GM19193 (cell line): Measurements from ENCODE around the gene AKAP9.

Experiments used
- POLR2A ChIP-seq: IDR thresholded peaks from 4 replicates; pipeline ENCODE4 v1.6.1; 2011; ENCODE audit not compliant: insufficient read depth, insufficient read length; ENCODE audit errors: extremely low read depth

The AKAP9 gene

DNA sequence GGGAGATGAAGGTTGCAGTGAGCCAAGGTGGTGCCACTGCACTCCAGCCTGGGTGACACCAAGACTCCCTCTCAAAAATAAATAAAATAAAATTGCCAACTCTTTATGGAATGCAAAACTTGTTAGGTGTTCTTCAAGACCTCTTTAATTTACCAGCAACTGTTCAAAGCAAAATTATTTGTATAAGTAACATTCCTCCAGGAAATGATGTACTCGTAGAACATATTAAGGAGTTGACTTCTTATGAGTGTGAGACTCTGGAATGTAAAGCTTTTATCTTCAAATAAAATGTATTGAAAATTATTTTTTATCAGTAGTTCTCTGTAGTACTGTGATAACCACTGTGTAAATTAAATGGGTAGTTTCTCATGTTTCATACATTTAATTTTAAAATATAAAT is 99.2 kb downstream of the AKAP9 start:
- TF ChIP-seq POLR2A = no peak

DNA sequence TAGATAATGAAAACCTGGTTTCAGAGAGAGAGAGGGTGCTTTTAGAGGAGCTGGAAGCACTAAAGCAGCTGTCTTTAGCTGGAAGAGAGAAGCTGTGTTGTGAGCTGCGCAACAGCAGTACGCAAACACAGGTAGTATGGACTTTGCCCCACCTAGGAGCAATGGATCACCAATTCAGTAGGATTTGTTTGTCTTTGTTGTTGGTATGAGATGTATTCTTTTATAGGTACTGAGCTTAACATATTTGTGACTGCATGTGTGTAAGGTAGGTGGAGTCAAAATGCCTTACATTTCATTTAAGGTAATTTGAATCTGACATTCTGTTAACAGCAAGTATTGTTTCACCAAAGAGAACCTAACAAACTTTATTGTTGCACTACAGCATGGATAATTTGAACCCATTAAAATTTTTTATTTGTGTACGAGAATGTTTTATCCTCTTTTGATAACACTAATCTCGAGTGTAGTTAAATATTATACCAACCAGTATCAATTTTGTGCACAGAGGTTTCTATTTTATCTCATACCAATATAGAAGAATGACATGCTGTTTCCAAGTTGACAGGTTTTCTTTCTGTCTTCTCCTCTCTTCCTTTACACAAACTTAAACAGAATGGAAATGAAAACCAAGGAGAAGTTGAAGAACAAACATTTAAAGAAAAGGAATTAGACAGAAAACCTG is 101.5 kb downstream of the AKAP9 start:
- no peak for TF ChIP-seq POLR2A

DNA sequence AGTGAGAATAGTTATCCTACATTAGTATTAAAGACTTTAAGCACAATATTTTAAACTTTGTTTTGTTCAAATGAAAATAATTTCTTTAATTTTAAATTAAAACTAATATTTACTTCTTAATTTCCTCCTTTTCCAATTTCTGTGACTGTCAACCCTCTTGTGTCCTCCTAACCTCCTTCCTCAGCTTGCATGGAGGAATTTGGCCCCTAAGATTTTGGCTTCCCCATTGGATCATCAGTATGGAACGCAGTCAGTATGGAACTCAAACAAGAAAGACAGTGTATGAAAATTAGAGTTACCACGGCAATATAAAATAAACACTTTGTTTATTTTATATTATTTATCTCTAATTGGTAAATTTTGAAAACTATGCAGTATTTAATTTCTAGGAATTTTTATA is 102.4 kb downstream of the AKAP9 start:
- no peak for TF ChIP-seq POLR2A

DNA sequence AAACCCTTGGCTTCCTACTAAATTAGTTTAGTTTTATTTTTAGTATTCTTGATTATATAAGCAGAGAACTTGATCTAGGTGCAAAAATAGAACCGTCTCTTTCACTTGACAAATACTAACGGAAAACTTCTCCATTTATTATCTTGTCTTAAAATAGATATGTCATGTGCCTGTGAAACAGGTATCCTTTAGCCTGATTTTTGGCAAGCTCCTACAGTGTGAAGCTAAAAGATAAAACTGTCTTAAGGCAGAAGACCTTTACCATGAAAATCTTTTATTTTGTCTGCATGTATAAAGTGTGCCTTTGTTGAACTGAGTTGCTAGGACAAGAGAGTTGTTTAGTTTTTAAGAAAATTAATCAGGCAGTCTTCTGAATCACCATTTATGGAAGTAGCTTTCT is 103.0 kb downstream of the AKAP9 start:
- no peak for TF ChIP-seq POLR2A

DNA sequence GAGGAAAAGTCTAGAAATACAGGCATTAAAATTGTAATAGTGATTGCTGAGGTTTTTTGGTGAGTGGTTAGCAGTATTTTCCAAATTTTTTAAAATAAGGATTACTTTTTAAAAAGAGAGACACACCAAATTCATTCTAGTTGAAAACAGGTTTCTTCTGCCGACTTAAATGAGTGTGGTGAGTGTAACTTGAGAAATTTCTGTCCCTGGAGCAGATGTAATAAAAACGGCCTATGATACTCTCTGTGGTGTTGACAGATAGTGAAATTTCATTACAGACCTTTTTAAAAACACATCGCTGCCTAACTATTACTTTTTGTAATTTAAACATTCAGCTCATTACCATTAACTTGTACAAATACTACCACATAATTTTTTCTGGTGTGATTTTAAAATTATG is 103.5 kb downstream of the AKAP9 start:
- TF ChIP-seq POLR2A = no peak

DNA sequence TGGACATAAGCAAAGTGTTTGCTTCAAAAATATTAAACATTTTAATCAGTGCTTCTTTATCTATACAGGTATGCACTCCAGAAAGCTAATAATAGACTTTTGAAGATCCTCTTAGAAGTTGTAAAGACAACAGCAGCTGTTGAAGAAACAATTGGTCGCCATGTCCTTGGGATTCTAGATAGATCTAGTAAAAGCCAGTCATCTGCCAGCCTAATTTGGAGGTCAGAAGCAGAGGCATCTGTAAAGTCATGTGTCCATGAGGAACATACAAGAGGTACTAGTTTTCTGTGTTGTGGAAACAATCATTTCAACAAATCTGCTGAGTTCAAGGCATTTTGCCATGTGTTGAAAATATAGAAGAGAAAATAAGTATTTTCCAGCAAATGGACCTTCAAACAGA is 104.3 kb downstream of the AKAP9 start:
- TF ChIP-seq POLR2A = no peak

DNA sequence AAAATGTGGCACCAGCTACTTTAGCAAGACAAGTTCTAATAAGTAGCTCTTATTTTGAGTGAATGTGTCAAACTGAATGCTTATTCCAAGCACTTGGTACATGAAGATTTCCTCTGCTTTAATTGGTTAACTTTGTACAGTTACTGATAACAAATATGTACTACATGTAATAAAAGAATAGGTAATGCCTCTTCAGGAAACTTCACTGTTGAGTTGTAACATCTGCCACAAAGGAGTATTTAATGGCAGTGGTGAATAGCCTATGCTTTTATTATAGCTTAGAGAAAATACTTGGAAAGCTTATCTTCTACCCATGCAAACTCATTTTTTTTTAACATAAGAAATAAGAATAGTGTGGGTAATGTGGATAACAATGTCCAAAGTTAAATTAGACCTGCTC is 111.0 kb downstream of the AKAP9 start:
- no peak for TF ChIP-seq POLR2A

DNA sequence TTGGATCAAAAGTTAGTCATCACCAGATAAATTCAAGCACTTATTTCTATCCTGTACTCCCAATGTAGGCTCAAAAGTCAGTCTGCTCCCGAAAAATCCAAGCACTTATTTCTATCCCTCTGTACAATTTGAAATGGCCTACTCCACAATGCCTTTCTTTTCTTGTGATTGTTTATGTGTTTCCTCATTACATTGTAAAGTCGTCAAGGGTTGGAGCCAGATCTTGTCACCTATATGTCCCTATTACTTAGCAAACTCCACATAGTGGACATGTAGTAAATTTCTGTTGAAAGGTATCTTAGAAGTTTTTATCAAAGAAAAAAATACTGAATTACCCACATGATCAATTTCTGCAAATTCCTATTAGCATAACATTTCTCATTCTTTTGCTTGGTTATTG is 111.5 kb downstream of the AKAP9 start:
- TF ChIP-seq POLR2A = no peak

DNA sequence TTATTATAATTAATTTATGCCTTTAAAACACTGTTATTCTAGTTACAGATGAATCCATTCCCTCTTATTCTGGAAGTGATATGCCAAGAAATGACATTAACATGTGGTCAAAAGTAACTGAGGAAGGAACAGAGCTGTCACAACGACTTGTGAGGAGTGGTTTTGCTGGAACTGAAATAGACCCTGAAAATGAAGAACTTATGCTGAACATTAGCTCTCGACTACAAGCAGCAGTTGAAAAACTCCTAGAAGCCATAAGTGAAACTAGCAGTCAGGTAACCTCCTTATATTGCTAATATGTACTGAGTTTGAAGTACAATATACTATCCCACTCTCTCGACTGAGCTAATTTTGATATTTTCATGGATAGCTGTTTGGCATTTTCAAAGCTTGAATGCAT is 112.0 kb downstream of the AKAP9 start:
- TF ChIP-seq POLR2A = no peak

DNA sequence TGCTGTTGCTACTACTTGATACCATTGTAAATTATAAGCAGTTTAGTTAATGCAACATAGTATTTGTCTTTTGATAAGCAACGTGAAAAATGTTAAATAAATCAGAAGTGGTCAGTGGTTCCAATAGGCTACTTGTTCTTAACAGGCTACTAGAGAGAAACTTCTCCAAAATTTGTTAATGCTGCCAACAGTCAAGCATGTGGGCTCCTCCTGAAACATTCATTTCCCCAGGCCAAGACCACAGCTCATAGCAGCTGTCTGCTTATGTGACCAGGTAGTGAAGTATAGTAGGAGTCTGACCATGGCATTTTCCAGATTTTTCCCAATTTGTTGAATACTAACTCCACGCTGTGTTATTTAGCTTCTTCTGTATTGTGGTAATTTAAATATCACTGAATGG is 112.7 kb downstream of the AKAP9 start:
- no peak for TF ChIP-seq POLR2A

DNA sequence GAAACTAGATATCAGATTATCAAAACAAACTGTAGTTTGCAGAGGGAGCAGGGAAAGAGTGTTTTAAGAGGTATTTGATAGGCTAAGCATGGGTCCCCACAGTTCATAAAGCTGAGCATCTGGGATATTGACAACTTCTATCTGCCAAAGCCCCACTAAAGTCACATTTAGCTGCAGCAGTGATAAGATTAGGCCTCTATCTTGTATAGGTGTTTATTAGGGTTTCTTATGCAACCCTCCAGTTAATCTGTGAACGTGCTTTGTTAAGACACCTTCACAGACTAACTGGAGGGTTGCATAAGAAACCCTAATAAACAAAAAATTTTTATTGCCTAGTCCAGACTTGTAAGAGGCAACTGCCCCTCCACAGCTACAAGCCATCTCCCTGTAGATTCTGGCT is 115.6 kb downstream of the AKAP9 start:
- TF ChIP-seq POLR2A = no peak

DNA sequence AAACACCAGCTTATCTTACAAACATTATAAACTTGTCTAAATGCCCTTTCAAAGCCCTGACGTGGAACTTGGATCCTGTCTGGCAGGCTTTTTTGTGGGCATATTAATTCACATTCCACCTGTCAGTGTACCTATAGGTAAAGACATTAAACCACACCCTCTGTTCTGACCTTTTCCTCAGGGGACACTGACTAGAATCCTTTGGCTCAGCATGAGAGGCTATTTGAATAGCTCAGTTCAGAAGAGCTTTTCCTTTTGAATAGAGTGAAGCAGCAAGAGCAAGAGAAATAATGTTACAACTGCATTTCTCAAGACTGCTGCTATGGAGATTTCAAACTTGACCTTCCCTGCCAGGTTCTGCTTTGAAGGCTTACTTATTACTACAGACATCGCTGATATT is 116.7 kb downstream of the AKAP9 start:
- TF ChIP-seq POLR2A = no peak

DNA sequence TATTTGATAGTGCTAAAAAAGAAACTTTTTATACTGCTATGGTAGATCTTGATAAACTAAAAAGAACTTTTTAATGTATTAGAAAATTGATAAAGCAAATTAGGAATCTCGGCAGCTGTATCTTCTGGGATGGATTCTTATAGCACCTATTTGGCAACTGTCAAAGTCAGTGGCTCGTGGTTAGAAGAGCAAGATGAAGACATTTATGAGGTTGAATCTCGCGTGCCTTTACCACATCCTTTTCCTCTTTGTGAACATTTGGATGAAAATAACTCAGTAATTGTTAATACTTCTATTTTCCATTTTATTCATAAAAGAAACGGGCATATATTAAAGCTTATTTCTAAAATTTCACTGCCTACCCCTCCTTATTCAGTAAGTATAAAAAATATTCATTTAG is 117.4 kb downstream of the AKAP9 start:
- no peak for TF ChIP-seq POLR2A

DNA sequence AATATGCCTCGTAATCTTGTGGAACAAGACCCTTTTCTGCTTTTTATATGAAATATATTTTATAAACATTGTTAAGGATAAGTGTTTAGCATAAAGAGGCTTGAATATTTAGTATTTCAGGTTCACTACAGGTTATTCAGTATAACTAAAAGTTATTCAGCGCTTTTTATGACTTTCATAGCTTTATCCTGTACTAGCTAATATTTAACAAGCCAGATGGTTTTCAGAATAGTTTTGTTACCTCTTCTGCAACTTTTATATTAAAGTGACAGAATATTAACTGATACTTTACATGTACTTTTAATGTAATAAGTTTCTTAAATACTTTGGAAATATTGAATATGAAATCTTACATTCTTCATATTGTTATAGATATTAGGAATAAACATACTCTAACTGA is 118.2 kb downstream of the AKAP9 start:
- TF ChIP-seq POLR2A = no peak

DNA sequence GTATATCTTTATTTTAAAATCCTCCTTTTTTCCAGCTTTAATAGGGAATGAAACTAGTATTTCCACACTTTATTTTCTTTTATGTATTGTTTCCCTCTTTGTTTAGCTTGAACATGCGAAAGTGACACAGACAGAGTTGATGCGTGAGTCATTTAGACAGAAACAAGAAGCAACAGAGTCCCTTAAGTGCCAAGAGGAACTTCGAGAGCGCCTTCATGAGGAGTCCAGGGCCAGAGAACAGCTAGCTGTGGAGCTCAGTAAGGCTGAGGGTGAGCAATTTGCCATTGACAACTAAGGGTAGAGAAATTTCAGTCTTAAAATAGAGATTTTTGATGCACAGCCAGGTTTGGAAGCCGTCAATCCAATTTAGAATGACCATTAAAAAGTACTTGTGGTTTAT is 120.5 kb downstream of the AKAP9 start:
- TF ChIP-seq POLR2A = no peak

DNA sequence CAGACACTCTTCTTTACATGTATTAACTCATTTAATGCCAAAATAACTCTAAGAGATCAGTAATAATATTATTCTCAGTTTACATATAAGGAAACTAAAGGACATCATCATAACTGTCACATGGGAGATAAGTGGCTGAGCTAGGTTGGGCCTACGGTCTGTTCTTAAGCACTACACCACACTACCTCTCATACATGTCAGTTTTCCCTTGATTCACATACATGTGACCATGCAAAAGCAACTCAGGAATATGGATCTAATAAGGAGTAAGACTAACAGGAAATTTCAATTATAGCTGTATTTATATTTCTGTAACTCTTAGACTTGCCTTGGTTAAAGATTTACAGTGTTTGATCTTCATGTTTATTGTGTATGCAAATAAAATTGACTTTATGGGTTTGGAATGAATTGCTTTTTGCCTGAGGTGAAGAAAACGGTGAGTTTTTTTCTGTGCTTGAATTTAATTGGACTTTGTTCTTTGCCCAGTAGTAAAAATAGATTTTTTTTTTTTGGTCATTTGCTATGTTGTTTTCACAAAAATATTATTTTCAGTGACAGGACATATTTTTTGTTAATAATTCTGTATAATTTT is 123.9 kb downstream of the AKAP9 start:
- TF ChIP-seq POLR2A = no peak

DNA sequence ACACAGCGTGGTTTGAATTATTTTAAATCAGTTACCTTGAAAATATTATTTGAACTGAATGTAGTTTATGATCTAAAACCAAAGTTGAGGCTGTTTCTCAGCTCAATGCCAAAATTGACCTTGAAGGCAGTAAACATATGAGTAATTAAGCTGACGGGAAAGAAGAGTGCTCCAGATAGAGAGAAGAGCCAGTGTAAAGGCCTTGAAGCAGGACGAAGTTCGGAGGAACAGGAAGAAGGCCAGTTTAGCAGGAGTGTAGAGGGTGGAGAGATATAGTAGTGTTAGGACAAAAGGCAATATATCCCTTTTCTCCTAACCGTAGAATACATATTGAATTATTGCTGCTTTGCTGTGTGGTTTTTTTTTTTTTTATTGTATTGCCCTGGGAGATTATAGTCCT is 130.4 kb downstream of the AKAP9 start:
- TF ChIP-seq POLR2A = no peak

DNA sequence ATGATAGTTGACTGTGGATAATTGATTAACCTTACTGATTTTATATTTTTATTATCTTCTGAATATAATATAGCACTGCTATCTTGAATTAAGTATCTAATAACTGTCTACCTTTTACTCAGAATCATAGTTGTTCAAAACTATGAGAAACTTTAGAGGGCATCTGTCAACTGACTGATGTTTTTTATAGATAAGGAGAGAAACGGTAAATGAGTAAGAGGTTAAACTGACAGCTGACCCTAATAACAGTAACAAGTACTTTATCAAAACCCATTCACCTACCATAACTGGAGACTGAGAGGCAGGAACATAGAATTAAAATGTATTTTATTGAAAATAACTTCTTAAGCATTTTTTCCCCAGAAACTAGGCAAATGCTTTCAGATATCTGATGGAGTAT is 131.5 kb downstream of the AKAP9 start:
- TF ChIP-seq POLR2A = no peak

DNA sequence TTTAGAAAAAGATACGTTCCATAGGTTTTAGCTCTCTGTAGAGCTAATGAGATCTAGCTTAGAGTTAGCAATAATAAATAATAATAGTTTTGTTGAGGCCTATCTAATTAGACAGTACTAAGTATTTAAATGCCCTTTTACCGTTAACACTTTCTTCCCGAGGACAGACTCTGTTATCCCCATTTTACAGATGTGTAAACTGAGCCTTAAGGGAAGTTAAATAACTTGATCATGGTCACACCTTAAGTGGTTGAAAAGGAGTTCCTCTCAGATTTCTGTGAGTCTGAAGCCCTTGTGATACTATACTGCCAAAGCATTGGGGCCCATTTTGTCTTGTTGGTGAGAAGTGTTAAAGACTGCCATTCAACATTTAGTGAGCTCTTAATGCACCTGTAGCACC is 132.0 kb downstream of the AKAP9 start:
- no peak for TF ChIP-seq POLR2A
